ENCODE measurements around the gene PTPRZ1.

GRCh38 chr7:122067077-122067476 is 194.1 kb downstream of the PTPRZ1 start:
- TF ChIP-seq TAF1 (IDR thresholded peaks at IDR 0.05; ENCODE audit: borderline replicate concordance, insufficient read depth, low read length): no peak
- TF ChIP-seq REST (IDR thresholded peaks at IDR 0.05; ENCODE audit: insufficient read depth in 1 of 2, low read depth in 2 of 2, low read length in 2 of 2): no peak
- TF ChIP-seq POLR2AphosphoS5 (IDR thresholded peaks at IDR 0.05; ENCODE audit: low read depth, low read length): no peak
- no peak for TF ChIP-seq SIN3A (IDR thresholded peaks at IDR 0.05; ENCODE audit: borderline replicate concordance, insufficient read depth, low read length)
- no peak for TF ChIP-seq FOXP2 (optimal IDR thresholded peaks at IDR 0.05; ENCODE audit: borderline replicate concordance, extremely low read depth, extremely low read length, insufficient read depth)
